Keratinocyte (primary cell): ENCODE results near the gene KRTAP12-1.

ENCODE experiments used
- CTCF ChIP-seq, 3 experiments: IDR thresholded peaks in 1 of 3; conservative IDR thresholded peaks in 1 of 3; optimal IDR thresholded peaks in 1 of 3; 2 replicates in 2 of 3; 3 replicates in 1 of 3; pipeline versions ENCODE3 to v1.5.1; 2011; ENCODE audit warnings: low read length in 3 of 3, mild to moderate bottlenecking in 3 of 3, moderate library complexity in 2 of 3, control low read depth in 1 of 3, inconsistent platforms in 1 of 3; ENCODE audit not compliant: insufficient read depth in 2 of 3; ENCODE audit errors: extremely low read depth in 1 of 3
- EZH2 ChIP-seq: IDR thresholded peaks from one replicate; pipeline ENCODE4 v1.6.1; 2012; ENCODE audit warnings: inconsistent platforms, mild to moderate bottlenecking, low read length, moderate library complexity

GRCh38 chr21:44706706-44707581, 25.0 kb upstream of the KRTAP12-1 start:
- TF ChIP-seq CTCF (optimal IDR thresholded peaks at IDR 0.05 in 1 of 3, IDR thresholded peaks at IDR 0.05 in 1 of 3, conservative IDR thresholded peaks at IDR 0.05 in 1 of 3; ENCODE audit: extremely low read depth in 1 of 3, insufficient read depth in 2 of 3, low read length in 3 of 3) (no peak), EZH2 (no peak)
